Daoy (cell line): ENCODE data around the gene EIF3F. TPM values are rescaled to one million over a fixed set of nuclear protein-coding genes. Genes with fewer than 3 reads are reported as not detected.
A peak's percentile ranks its signal among the peaks of the same experiment; 100 is the strongest.
"Not testable (repeated sequence)": the region's sequence is repeated elsewhere in the genome, so short reads cannot be mapped to it uniquely, and the experiment has no call there.

Source experiments
- DNase-seq: peaks from one replicate; pipeline ENCODE4 v3.0.0-alpha.2; 2015; ENCODE audit warnings: low read depth
- total RNA-seq: library from RNA; depleted of rRNA; stranded (reverse); fragments of >200 nt; shearing (Covaris generic); gene quantifications from 2 replicates; pipeline ENCODE4 v1.2.3, GENCODE V29; 2014; rRNA removed

The EIF3F gene
- total RNA-seq, result 197 and 243 TPM in 2 replicates

DNA sequence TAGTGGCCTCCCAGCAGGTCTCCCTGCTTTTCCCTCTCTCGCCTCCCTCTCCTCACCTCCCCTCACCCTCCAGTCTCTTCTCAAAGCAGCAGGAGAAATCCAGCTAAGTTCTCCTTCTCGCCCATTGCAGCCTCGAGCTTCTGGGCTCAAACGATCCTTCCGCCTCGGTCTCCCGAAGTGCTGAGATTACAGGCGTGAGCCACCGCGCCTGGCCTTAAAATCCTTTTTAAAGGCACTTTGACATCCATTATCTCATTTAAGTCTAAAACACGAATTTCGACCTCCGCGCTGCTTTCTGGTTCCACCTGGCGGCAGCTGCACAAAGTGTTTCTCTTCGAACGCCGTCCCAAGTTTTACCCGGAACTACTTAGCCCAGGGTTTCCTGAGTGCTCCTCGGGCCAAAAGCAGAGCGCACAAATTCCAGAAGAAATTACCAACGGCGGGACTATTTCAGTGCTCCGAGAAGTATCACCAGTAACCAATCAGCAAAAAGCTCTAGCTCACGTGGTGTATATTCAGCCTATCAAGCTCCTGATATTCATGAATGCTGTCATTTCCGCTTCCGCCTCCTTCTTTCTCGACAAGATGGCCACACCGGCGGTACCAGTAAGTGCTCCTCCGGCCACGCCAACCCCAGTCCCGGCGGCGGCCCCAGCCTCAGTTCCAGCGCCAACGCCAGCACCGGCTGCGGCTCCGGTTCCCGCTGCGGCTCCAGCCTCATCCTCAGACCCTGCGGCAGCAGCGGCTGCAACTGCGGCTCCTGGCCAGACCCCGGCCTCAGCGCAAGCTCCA, at the start of gene EIF3F:
Gene EIF3F, plus strand, starts transcription at position 570 of the 792 bp plus-strand sequence. Its CDS starts 16 bp downstream, at position 586.
- DNase-seq, result peak; percentile 96

- no peak for DNase-seq
Observed at GRCh38 chr11:7941146-7941545, 46.0 kb upstream of the EIF3F start.

DNA sequence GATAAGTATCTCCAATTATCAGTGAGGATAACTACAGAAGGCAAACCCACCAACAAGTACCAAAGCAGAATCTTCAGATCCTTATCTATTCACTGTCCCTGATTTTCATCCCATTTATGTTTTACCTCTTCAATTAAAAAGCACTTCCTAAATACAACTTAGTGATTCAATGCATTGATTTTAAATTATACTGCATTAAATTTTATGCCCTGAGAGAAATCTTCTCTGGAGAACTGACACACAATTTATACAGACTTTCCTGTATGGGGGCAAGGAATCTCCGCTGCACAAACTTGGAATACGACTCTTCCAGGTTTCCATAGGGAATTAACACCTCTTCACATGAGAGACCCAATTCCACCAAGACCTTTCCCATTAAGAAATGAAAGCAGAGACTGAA, 45.5 kb upstream of the EIF3F start, which contains the start of gene OR10A3:
Gene OR10A3, minus strand, starts transcription at position 101 of the 400 bp plus-strand sequence. CDS start 2,188 bp downstream, outside the sequence.
- DNase-seq, result no peak

GRCh38 chr11:7944123-7944522, 43.0 kb upstream of the EIF3F start:
- DNase-seq, result no peak

DNA sequence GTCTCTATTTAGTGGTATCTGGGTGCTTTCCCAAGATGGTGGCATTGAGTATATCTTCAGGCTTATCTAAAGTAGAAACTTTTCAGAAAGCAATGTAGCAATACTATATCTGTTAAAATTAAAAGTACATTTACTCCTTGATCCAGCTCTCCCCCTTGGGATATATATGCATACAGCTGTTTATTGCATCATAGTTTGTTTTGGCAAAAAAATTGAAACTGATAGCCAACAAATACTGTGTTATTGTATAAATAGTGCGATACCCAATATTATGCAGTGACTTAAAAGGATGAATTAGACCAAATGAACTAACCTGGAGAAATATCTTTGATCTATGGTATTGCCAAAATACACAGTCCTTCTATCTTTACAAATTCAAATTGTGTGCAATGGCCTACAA, 37.2 kb upstream of the EIF3F start:
- DNase-seq, result no peak

GRCh38 chr11:7955191-7955590, 31.9 kb upstream of the EIF3F start:
- DNase-seq, result no peak

DNA sequence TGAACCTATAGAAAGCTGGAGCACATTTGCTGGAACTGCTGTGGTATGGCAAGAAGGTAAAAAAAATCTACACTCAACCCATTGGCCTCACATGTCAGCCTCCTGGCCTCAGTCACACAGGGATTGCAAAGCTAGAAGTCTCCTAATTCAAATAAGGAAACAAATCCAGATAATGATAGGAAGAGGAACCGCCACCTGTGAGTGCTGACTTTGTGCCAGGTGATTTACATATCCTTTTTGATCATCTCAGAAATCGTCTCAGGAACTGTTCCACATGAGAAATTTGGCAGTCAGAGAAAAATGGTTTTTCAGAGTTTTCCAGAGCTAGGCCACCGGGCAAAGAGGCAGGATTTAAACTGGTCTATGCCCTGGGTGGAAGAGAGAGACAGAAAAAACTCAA, 22.9 kb upstream of the EIF3F start:
- DNase-seq, result no peak

GRCh38 chr11:7964873-7965272, 22.3 kb upstream of the EIF3F start:
- peak; percentile 27 for DNase-seq

DNA sequence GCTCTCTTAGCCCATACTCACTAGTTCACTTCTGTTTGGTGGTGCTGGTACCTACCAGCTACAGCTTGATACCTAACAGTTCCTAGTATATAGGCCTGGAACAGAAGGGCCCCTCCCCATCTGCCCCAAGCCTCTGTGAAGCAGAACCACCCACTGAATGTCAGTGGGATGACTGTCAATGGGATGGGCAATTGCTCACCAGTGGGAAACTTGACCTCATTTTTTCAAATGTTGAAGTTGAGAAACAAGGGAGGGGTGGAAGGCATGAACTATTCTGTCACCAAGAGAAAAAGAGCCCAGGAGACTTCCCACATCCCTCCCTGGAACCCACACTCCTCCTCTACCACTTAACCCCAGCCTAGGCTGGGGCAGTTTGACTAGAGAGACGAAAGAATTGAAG, 21.8 kb upstream of the EIF3F start, which contains the start of gene NLRP10:
Gene NLRP10, minus strand, starts transcription at position 62 of the 400 bp plus-strand sequence. CDS start 1,952 bp downstream, outside the sequence.
- peak; percentile 58 for DNase-seq

GRCh38 chr11:7967097-7967496, 20.0 kb upstream of the EIF3F start:
- peak; percentile 6 for DNase-seq

- no peak for DNase-seq
Observed at GRCh38 chr11:7967826-7968225, 19.3 kb upstream of the EIF3F start.

GRCh38 chr11:7968686-7969085, 18.5 kb upstream of the EIF3F start:
- no peak for DNase-seq

DNA sequence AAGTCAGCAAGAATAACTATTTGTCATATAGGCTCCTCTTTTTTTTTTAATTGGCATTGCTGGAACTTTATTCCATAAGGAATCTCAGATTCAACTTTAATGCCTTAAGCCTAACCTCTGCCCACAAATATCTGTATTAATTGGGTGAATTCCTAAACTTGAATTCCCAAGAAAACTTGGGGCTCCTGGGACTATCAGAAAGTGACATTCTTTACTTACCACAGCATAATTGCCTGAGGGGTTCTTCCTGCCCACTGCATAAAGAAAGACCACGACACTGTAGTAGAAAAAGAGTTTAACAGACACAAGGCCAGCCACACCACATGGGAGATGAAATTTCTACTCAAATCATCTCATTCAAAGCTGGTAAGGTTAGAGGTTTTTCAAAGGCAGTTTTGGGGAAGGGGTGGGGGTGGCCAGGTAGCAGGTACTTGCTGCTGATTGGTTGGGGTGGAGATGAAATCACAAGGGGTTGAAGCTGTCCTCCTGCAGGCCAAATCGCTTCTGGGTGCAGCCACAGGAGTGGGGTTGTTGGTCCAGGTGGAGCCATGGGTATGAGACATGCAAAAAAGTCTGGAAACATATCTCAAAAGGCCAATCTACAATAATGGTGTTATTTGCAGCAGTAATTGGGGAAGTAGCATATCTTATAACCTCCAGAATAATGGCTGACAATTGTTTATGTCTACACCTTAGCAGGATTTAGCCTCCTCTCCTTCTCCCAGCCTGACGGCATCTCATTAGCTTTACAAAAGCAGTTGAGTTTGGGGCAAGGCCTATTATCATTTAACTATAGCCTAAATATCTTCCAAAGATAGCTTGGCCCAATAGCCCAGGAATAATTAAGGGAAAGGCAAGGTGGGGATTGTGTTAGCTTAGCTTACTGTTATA, 17.1 kb upstream of the EIF3F start:
- DNase-seq, result no peak

GRCh38 chr11:7971846-7972245, 15.3 kb upstream of the EIF3F start:
- no peak for DNase-seq

DNA sequence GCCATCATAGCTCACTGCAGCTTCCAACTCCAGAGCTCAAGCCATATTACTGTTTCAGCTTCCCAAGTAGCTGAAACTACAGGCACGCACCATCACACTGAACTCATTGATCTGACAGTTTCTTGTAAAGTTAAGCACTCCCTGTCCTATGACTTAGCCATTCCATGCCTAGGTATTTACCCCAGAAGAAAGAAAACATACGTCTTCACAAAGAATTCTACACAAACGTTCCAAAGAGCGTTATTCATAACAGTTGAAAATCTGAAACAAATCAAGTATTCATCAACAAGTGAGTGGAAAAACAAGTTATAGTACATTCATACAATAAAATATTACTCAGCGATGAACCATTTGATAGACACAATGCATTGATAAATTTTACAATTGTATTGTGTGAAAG, 14.1 kb upstream of the EIF3F start:
- no peak for DNase-seq

DNA sequence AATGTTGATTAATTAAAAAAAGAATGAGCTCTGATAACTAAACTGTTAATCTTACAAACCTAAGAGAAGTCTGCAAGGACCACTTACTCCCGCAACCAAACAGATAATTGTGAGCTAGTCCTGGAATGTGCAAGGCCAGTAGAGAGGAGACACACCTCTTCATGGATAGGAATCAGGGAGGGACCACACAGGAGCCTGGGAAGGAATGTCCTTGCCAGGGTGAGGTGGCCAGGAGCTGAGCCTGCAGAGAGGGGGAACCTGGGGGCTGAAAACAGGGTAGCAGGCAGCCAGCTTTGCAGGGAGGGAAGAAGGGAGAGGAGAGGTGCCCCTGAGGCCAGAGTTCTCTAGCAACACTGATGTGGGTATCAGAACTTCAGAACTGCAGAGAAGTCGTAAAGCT, 12.5 kb upstream of the EIF3F start:
- DNase-seq, result no peak

- DNase-seq, result peak; percentile 38
Observed at GRCh38 chr11:7977232-7977917, 9.8 kb upstream of the EIF3F start.

DNA sequence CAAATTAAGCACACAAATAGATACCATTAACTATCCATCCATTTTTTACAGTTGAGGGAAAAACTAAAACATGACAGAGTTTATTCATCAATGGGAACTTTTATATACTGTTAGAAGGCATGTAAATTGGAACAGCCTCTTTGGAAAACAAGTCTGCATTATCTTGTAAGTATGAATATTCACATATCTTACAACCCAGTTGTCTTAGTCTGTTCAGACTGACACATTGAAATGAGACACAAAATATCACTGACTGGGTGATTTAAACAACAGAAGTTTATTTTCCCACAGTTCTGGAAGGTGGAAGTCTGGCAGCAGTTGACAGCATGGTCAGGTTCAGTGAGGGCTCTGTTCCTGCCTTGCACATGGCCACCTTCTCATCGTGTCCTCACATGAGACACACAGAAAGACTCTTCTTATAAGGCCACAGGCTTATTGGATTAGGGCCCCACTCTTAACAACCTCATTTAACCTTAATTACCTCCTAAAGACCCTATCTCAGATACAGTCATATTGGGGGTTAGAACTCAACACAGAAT, 5.4 kb upstream of the EIF3F start:
- no peak for DNase-seq

DNA sequence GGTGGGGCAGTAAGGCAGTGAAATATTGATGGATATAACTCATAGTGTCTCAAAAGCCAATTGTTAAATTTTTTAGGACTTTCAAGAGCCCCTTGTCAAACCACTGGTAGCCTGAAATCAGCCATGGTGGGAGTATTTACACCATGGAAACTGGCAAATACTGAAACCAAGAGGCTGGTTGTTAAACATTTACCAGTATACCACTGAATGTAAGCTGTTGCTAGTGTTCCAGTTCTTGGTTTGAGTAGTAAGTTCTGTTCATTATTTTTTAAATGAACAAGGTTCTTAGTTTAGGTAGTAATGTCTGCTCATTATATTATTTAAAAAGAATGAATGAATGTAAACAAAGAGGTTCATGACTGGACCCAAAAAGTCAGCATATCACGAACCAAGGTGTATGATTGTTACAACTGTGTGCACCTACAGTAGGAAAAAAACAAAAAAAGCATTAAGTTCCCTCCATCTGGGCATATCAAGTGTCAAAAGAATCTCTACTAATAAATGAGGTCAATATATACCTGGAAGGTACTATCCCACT, 4.5 kb upstream of the EIF3F start:
- DNase-seq, result no peak

DNA sequence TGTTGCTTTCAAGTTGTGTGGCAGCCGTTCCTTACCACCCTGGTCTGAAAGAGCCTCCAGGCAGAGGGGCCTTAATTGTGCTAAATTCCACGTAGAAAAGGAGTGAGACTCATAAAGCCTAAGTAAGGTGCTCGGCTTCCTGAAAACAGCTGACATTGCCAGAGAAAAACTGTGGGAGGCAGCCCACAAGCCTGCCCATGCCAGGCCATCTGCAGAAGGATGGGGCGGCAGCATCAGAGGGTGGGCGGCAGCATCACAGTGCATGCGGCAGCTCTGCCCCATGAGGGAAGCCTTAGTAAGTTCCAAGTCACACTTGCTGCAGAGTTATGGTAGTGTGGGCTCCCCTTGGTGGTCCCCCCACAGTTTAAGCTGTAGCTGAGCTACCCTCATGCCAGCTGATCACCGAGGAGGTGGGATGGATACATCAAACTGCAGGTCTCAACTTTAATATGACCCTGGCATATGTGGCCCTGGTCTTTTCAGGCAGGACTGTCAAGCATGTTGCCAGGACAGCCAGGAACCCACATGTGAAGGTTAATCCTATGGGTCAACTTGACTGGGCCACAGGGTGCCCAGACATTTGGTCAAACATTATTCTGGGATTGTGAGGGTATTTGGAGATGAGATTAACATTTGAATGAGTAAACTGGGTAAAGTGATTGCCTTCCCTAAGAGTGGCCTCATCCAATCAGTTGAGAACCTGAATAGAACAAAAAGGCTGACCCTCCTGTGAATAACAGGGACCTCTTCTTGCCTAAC, 3.1 kb upstream of the EIF3F start:
- DNase-seq, result no peak

GRCh38 chr11:7987560-7987883, 385 bp downstream of the EIF3F start:
- DNase-seq, result not testable (repeated sequence)
